SU-DHL-6 (cell line): ENCODE measurements around the gene FAM3B.

Experiments used
- H2AFZ ChIP-seq: fragments of 200-600 bp; sonication (generic); 2 replicates; pipeline ENCODE4 v1.6.1; 2014; ENCODE audit warnings: low read depth, mild to moderate bottlenecking, moderate library complexity, mixed read lengths, antibody characterized with exemption, low read length; ENCODE audit not compliant: severe bottlenecking
- H3F3A ChIP-seq: fragments of 200-600 bp; shearing (Covaris generic); 2 replicates; pipeline ENCODE4 v1.6.0; 2016; ENCODE audit warnings: antibody characterized with exemption, mild to moderate bottlenecking; ENCODE audit not compliant: insufficient read depth
- H3K27ac ChIP-seq: fragments of 200-600 bp; sonication (generic); 2 replicates; pipeline ENCODE4 v1.5.1; 2016; ENCODE audit warnings: low read depth, mild to moderate bottlenecking, low read length, moderate library complexity, mixed read lengths
- H3K27me3 ChIP-seq: fragments of 200-600 bp; sonication (generic), shearing (Covaris generic); 2 replicates; pipeline ENCODE4 v1.6.0; 2014; ENCODE audit warnings: mild to moderate bottlenecking, low read length
- H3K36me3 ChIP-seq: fragments of 200-600 bp; sonication (generic); 2 replicates; pipeline ENCODE4 v1.6.1; 2014; ENCODE audit warnings: mild to moderate bottlenecking, low read length, mixed read lengths
- H3K4me2 ChIP-seq: fragments of 300-600, 200-600 bp; shearing (Covaris generic), sonication (generic); 2 replicates; pipeline ENCODE4 v1.6.0; 2014; ENCODE audit warnings: low read length, low read depth, mild to moderate bottlenecking; ENCODE audit not compliant: poor library complexity, severe bottlenecking
- H3K4me3 ChIP-seq: fragments of 200-600 bp; sonication (generic); 2 replicates; pipeline ENCODE4 v1.5.1; 2014; ENCODE audit warnings: antibody characterized with exemption, low read length, mild to moderate bottlenecking, mixed read lengths; ENCODE audit not compliant: insufficient read depth, poor library complexity, severe bottlenecking
- H3K79me2 ChIP-seq: fragments of 200-600 bp; sonication (generic); 2 replicates; pipeline ENCODE4 v1.6.1; 2014; ENCODE audit warnings: mild to moderate bottlenecking, low read length, moderate library complexity; ENCODE audit not compliant: insufficient read depth
- H3K9ac ChIP-seq: fragments of 200-600 bp; sonication (generic); 2 replicates; pipeline ENCODE4 v1.7.0; 2014; ENCODE audit warnings: mild to moderate bottlenecking, low read length
- H3K9me2 ChIP-seq: fragments of 200-600 bp; sonication (generic); replicated peaks from 2 replicates; pipeline ENCODE4 v1.6.1; 2014; ENCODE audit warnings: low read length; ENCODE audit not compliant: insufficient read depth
- H3K9me3 ChIP-seq: fragments of 200-600 bp; sonication (generic); 2 replicates; pipeline ENCODE4 v1.6.1; 2014; ENCODE audit warnings: low read length, mixed read lengths; ENCODE audit not compliant: insufficient read depth
- H4K20me1 ChIP-seq: fragments of 200-600 bp; sonication (generic); 2 replicates; pipeline ENCODE4 v1.6.1; 2014; ENCODE audit warnings: low read depth, mild to moderate bottlenecking, antibody characterized with exemption, low read length, moderate library complexity, mixed read lengths
- EZH2phosphoT487 ChIP-seq: fragments of 200-600 bp; sonication (generic), shearing (Covaris generic); conservative IDR thresholded peaks from 2 replicates; pipeline ENCODE4 v1.6.1; 2018; ENCODE audit warnings: mild to moderate bottlenecking, antibody characterized with exemption, low read length, moderate library complexity, mixed read lengths
- TF ChIP-seq, protein P1 (sequence below): fragments of 200-600 bp; sonication (generic); IDR thresholded peaks from one replicate; pipeline ENCODE4 v1.5.1; 2017; ENCODE audit warnings: antibody characterized with exemption, mild to moderate bottlenecking, low read length, moderate library complexity; ENCODE audit not compliant: insufficient read depth, poor library complexity, severe bottlenecking

Gene FAM3B

DNA sequence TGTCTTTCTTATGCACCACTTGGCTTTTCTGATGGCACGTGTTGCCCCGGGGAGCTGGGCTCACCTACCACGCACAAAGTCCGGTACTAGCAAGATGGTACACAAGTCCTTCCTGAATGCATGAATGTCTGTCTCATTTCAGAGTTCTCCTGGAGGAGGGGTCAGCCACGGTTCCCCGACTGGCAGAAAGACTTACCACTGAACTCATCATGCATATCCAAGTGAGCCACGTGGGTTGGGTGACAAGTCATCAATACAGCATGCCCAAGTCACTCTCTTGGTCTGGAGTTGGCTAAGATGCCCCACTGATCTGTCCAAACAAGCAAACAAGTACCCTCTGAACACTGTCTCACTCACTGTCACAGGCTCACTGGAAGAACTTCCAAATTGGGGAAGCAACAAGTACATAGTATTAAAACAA, 80.9 kb downstream of the FAM3B start:
- Histone ChIP-seq H3F3A (no peaks in the 10 kb centered on the region), H4K20me1 (no peaks in the 10 kb centered on the region)

DNA sequence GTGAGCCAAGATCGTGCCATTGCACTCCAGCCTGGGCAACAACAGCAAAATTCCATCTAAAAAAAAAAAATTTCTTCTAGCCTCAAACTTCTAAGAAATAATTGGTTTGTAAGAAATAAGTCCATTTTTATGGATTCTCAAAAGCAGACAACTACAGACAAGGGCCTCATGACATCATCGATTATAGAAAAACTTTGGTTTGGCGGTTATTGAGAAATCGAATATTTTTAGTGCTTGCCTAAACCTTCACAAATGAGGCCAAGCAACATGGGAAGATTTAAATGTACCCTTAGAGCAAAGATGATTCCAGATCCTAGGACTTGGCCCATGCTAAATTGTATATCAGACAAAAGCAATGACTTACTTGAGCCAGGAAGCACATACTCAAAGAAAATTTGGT, 81.7 kb downstream of the FAM3B start:
- Histone ChIP-seq H3K79me2 (no peaks in the 10 kb centered on the region), H3K4me2 (no peak overlapping the region), H3K9me2 (no peaks in the 10 kb centered on the region), H3K27me3 (no peaks in the 10 kb centered on the region), H3K9ac (no peak overlapping the region), H3K9me3 (no peaks in the 10 kb centered on the region), H4K20me1 (no peaks in the 10 kb centered on the region), H3K36me3 (peaks cover 9% of the 10 kb centered on the region; the same call in 1 of the 2 replicates), H3K27ac (no peak overlapping the region), H3F3A (no peaks in the 10 kb centered on the region), H3K4me3 (no peak overlapping the region), H2AFZ (no peak overlapping the region)
- TF ChIP-seq, protein P1, sequence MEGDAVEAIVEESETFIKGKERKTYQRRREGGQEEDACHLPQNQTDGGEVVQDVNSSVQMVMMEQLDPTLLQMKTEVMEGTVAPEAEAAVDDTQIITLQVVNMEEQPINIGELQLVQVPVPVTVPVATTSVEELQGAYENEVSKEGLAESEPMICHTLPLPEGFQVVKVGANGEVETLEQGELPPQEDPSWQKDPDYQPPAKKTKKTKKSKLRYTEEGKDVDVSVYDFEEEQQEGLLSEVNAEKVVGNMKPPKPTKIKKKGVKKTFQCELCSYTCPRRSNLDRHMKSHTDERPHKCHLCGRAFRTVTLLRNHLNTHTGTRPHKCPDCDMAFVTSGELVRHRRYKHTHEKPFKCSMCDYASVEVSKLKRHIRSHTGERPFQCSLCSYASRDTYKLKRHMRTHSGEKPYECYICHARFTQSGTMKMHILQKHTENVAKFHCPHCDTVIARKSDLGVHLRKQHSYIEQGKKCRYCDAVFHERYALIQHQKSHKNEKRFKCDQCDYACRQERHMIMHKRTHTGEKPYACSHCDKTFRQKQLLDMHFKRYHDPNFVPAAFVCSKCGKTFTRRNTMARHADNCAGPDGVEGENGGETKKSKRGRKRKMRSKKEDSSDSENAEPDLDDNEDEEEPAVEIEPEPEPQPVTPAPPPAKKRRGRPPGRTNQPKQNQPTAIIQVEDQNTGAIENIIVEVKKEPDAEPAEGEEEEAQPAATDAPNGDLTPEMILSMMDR: no peak
- no peak for TF ChIP-seq EZH2phosphoT487

More for the DNA sequence above, 80.9 kb downstream of the FAM3B start:
- Histone ChIP-seq H3K9ac (no peak overlapping the region), H3K79me2 (no peaks in the 10 kb centered on the region), H3K27me3 (no peaks in the 10 kb centered on the region), H3K9me3 (no peaks in the 10 kb centered on the region), H3K4me3 (no peak overlapping the region), H3K9me2 (no peaks in the 10 kb centered on the region), H2AFZ (no peak overlapping the region), H3K4me2 (no peak overlapping the region), H3K36me3 (peaks cover 9% of the 10 kb centered on the region; the same call in 1 of the 2 replicates), H3K27ac (no peak overlapping the region)
- no peak for TF ChIP-seq EZH2phosphoT487
- TF ChIP-seq, protein P1: no peak

DNA sequence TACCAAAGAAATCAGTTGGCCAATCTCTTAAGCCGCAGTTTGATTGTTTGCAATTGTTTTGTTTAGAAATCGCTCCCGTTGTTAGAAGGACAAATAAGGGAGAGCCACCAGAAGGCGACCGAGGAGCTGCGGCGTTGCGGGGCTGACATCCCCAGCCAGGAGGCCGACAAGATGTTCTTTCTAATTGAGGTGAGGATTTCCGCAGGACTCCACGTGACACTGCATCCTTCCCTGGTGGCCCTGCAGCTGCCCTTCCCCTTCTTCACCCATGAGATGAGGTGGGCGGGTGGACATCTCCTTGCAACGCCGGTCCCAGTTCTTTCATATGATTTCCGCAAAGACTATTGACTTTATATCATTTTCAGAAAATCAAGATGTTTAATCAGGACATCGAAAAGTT, 82.2 kb downstream of the FAM3B start:
- Histone ChIP-seq H3K79me2 (no peaks in the 10 kb centered on the region), H3K9me3 (no peaks in the 10 kb centered on the region), H3F3A (no peaks in the 10 kb centered on the region), H3K36me3 (peaks cover 9% of the 10 kb centered on the region; the same call in 1 of the 2 replicates), H2AFZ (no peak overlapping the region), H3K27ac (no peak overlapping the region), H4K20me1 (no peaks in the 10 kb centered on the region), H3K4me2 (no peak overlapping the region), H3K4me3 (no peak overlapping the region), H3K9me2 (no peaks in the 10 kb centered on the region), H3K27me3 (no peaks in the 10 kb centered on the region), H3K9ac (no peak overlapping the region)
- TF ChIP-seq, protein P1: no peak
- TF ChIP-seq EZH2phosphoT487: no peak
